Activated naive CD8-positive, alpha-beta T cell treated with anti-CD3 and anti-CD28 coated beads, Interleukin-2, amount 50 U/mL, for 24 hours (primary cell): ENCODE measurements around the gene FLAD1.
A peak's percentile ranks its signal among the peaks of the same experiment; 100 is the strongest.

Experiments used
- ATAC-seq: fragments of 150-1000 bp; cut with Tn5 transposase; one replicate; pipeline ENCODE4 v1.10.0; 2021
- DNase-seq: peaks from one replicate; pipeline ENCODE4 v3.0.0; 2021
- H3K27ac Mint-ChIP-seq: one replicate; pipeline ENCODE4 v1.8.0; 2021; ENCODE audit warnings: mild to moderate bottlenecking, mixed read lengths
- H3K27me3 Mint-ChIP-seq: one replicate; pipeline ENCODE4 v1.8.0; 2021; ENCODE audit warnings: mixed read lengths
- H3K36me3 Mint-ChIP-seq: one replicate; pipeline ENCODE4 v1.8.0; 2021; ENCODE audit warnings: low read depth, mixed read lengths
- H3K4me1 Mint-ChIP-seq: one replicate; pipeline ENCODE4 v1.8.0; 2021; ENCODE audit warnings: mixed read lengths
- H3K4me3 Mint-ChIP-seq: one replicate; pipeline ENCODE4 v1.8.0; 2021; ENCODE audit warnings: mild to moderate bottlenecking, moderate library complexity, mixed read lengths
- H3K9me3 Mint-ChIP-seq: one replicate; pipeline ENCODE4 v1.8.0; 2021; ENCODE audit warnings: mixed read lengths

The FLAD1 gene

GRCh38 chr1:155005076-155006011, 22.2 kb downstream of the FLAD1 start:
- Mint-ChIP-seq H3K27ac (peak overlapping the region; percentile 95), H3K4me3 (peak overlapping the region; percentile 45), H3K9me3 (no peaks in the 10 kb centered on the region), H3K27me3 (no peaks in the 10 kb centered on the region), H3K4me1 (peaks cover 61% of the 10 kb centered on the region), H3K36me3 (no peaks in the 10 kb centered on the region)
- peak; percentile 38 for DNase-seq
- ATAC-seq, result no peak

- no peaks in the 10 kb centered on the region for H3K36me3 Mint-ChIP-seq
- peaks cover 68% of the 10 kb centered on the region for H3K4me1 Mint-ChIP-seq
- H3K27ac Mint-ChIP-seq, result peak overlapping the region; percentile 95
- peak overlapping the region; percentile 72 for H3K4me3 Mint-ChIP-seq
- no peaks in the 10 kb centered on the region for H3K27me3 Mint-ChIP-seq
- peak; percentile 62 for ATAC-seq
- DNase-seq, result peak; percentile 62
- no peaks in the 10 kb centered on the region for H3K9me3 Mint-ChIP-seq
Observed at GRCh38 chr1:155006601-155007101, 23.5 kb downstream of the FLAD1 start.

GRCh38 chr1:155007251-155007828, 24.2 kb downstream of the FLAD1 start:
- H3K27ac Mint-ChIP-seq, result peak overlapping the region; percentile 95
- no peak for ATAC-seq
- H3K4me3 Mint-ChIP-seq, result no peak overlapping the region
- DNase-seq, result no peak
- H3K9me3 Mint-ChIP-seq, result no peaks in the 10 kb centered on the region
- no peaks in the 10 kb centered on the region for H3K36me3 Mint-ChIP-seq
- no peaks in the 10 kb centered on the region for H3K27me3 Mint-ChIP-seq
- peaks cover 72% of the 10 kb centered on the region for H3K4me1 Mint-ChIP-seq

GRCh38 chr1:155008015-155008941, 25.1 kb downstream of the FLAD1 start:
- Mint-ChIP-seq H3K36me3 (no peaks in the 10 kb centered on the region), H3K9me3 (no peaks in the 10 kb centered on the region), H3K4me1 (peaks cover 78% of the 10 kb centered on the region), H3K27ac (no peak overlapping the region), H3K4me3 (peak overlapping the region; percentile 64), H3K27me3 (no peaks in the 10 kb centered on the region)
- ATAC-seq, result no peak
- peak; percentile 35 for DNase-seq

GRCh38 chr1:155009221-155009711, 26.1 kb downstream of the FLAD1 start:
- no peak for ATAC-seq
- Mint-ChIP-seq H3K4me3 (peak overlapping the region; percentile 64), H3K4me1 (peaks cover 78% of the 10 kb centered on the region), H3K27me3 (no peaks in the 10 kb centered on the region), H3K36me3 (no peaks in the 10 kb centered on the region), H3K27ac (peak overlapping the region; percentile 68), H3K9me3 (no peaks in the 10 kb centered on the region)
- no peak for DNase-seq

- DNase-seq, result no peak
- ATAC-seq, result no peak
- H3K4me3 Mint-ChIP-seq, result peak overlapping the region; percentile 59
- H3K4me1 Mint-ChIP-seq, result peaks cover 75% of the 10 kb centered on the region
- no peaks in the 10 kb centered on the region for H3K27me3 Mint-ChIP-seq
- peak overlapping the region; percentile 68 for H3K27ac Mint-ChIP-seq
- no peaks in the 10 kb centered on the region for H3K9me3 Mint-ChIP-seq
- H3K36me3 Mint-ChIP-seq, result no peaks in the 10 kb centered on the region
Observed at GRCh38 chr1:155009742-155010141, 26.6 kb downstream of the FLAD1 start.

- ATAC-seq (no peak), DNase-seq (peak; percentile 50)
- Mint-ChIP-seq H3K27me3 (no peaks in the 10 kb centered on the region), H3K27ac (peak overlapping the region; percentile 68), H3K36me3 (no peaks in the 10 kb centered on the region), H3K4me1 (peaks cover 71% of the 10 kb centered on the region), H3K4me3 (peak overlapping the region; percentile 59), H3K9me3 (no peaks in the 10 kb centered on the region)
Observed at GRCh38 chr1:155010211-155010918, 27.2 kb downstream of the FLAD1 start.

- no peak overlapping the region for H3K4me3 Mint-ChIP-seq
- DNase-seq, result no peak
- peak overlapping the region; percentile 46 for H3K27ac Mint-ChIP-seq
- H3K36me3 Mint-ChIP-seq, result no peaks in the 10 kb centered on the region
- no peak for ATAC-seq
- peaks cover 68% of the 10 kb centered on the region for H3K4me1 Mint-ChIP-seq
- no peaks in the 10 kb centered on the region for H3K9me3 Mint-ChIP-seq
- H3K27me3 Mint-ChIP-seq, result no peaks in the 10 kb centered on the region
Observed at GRCh38 chr1:155011004-155011416, 27.9 kb downstream of the FLAD1 start.

GRCh38 chr1:155011437-155012025, 28.4 kb downstream of the FLAD1 start:
- no peaks in the 10 kb centered on the region for H3K27me3 Mint-ChIP-seq
- DNase-seq (no peak), ATAC-seq (no peak)
- H3K4me1 Mint-ChIP-seq, result peaks cover 68% of the 10 kb centered on the region
- H3K27ac Mint-ChIP-seq, result peak overlapping the region; percentile 46
- no peak overlapping the region for H3K4me3 Mint-ChIP-seq
- H3K9me3 Mint-ChIP-seq, result no peaks in the 10 kb centered on the region
- no peaks in the 10 kb centered on the region for H3K36me3 Mint-ChIP-seq

GRCh38 chr1:155012026-155012546, 28.9 kb downstream of the FLAD1 start:
- DNase-seq, result no peak
- H3K4me3 Mint-ChIP-seq, result no peak overlapping the region

GRCh38 chr1:155012776-155013602, 29.8 kb downstream of the FLAD1 start:
- no peaks in the 10 kb centered on the region for H3K27me3 Mint-ChIP-seq
- no peaks in the 10 kb centered on the region for H3K9me3 Mint-ChIP-seq
- no peak for ATAC-seq
- H3K36me3 Mint-ChIP-seq, result no peaks in the 10 kb centered on the region
- no peak overlapping the region for H3K4me3 Mint-ChIP-seq
- no peak for DNase-seq
- no peak overlapping the region for H3K27ac Mint-ChIP-seq
- H3K4me1 Mint-ChIP-seq, result peaks cover 71% of the 10 kb centered on the region

More at GRCh38 chr1:155012026-155012546, 28.9 kb downstream of the FLAD1 start:
- ATAC-seq, result no peak
- Mint-ChIP-seq H3K36me3 (no peaks in the 10 kb centered on the region), H3K4me1 (peaks cover 68% of the 10 kb centered on the region), H3K9me3 (no peaks in the 10 kb centered on the region), H3K27ac (no peak overlapping the region), H3K27me3 (no peaks in the 10 kb centered on the region)

GRCh38 chr1:155013632-155014031, 30.5 kb downstream of the FLAD1 start:
- no peaks in the 10 kb centered on the region for H3K36me3 Mint-ChIP-seq
- H3K9me3 Mint-ChIP-seq, result no peaks in the 10 kb centered on the region
- DNase-seq, result no peak
- ATAC-seq, result no peak
- H3K4me3 Mint-ChIP-seq, result no peak overlapping the region
- H3K27me3 Mint-ChIP-seq, result no peaks in the 10 kb centered on the region
- peaks cover 70% of the 10 kb centered on the region for H3K4me1 Mint-ChIP-seq
- H3K27ac Mint-ChIP-seq, result no peak overlapping the region
